Transverse colon (tissue), 4 donors: Measurements from ENCODE around the gene AKT3.

Source experiments
- CTCF ChIP-seq, 5 experiments: fragments of 200-600 bp in 3 of 5; fragments of 450-650 bp in 2 of 5; sonication (generic) in 3 of 5; IDR thresholded peaks; 1 replicate in 2 of 5; 2 replicates in 3 of 5; pipeline ENCODE4 v1.5.1; 2016 to 2017; ENCODE audit warnings: antibody characterized with exemption in 5 of 5, inconsistent platforms in 3 of 5, mild to moderate bottlenecking in 2 of 5, moderate library complexity in 1 of 5
- EP300 ChIP-seq: sonication (generic); formaldehyde crosslinking; IDR thresholded peaks from one replicate; pipeline ENCODE4 v1.6.1; 2017; ENCODE audit warnings: antibody characterized with exemption, low read depth
- POLR2A ChIP-seq: fragments of 450-650 bp; IDR thresholded peaks from one replicate; pipeline ENCODE4 v1.6.1; 2016; ENCODE audit warnings: antibody characterized with exemption, mild to moderate bottlenecking, moderate library complexity
- POLR2AphosphoS5 ChIP-seq, 3 donors: sonication (generic); formaldehyde crosslinking; IDR thresholded peaks; one replicate each; pipeline ENCODE4 v1.6.1; 2016; ENCODE audit warnings: antibody characterized with exemption in 3 of 3

DNA sequence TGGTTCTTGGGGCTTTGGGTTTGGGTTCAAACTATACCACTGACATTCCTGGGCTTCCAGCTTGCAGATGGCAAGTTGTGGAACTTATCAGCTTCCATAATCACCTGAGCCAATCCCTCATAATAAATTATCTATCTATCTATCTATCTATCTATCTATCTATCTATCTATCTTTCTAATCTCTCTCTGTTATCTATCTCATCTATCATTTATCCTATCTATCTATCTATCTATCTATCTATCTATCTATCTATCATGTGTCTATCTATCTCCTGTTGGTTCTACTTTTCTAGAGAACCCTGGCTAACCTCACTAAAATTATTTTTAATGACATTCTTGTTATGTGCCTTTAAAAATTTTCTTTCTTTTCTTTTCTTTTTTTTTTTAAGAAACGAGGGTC lies 35.8 kb upstream of the AKT3 start:
- TF ChIP-seq POLR2A (no peak), CTCF (IDR thresholded peaks at IDR 0.05) (no peak), POLR2AphosphoS5 (IDR thresholded peaks at IDR 0.05) (no peak), EP300 (no peak)
